Thoracic aorta (tissue), 2 donors: Measurements from ENCODE around the gene NFKB2. TPM values are rescaled to one million over a fixed set of nuclear protein-coding genes. Genes with fewer than 3 reads are reported as not detected.

Source experiments
- ATAC-seq: fragments of 150-250 bp; one replicate; pipeline ENCODE4 v1.8.0; 2017; ENCODE audit warnings: low read depth; ENCODE audit not compliant: insufficient number of reproducible peaks, low FRiP score
- DNase-seq: peaks from one replicate; pipeline ENCODE4 v3.0.0-alpha.2; 2020; ENCODE audit warnings: low spot score
- H3K27ac ChIP-seq, 2 donors: fragments of 200-600 bp; sonication (generic); 1 replicate in 1 of 2; 2 replicates in 1 of 2; pipeline ENCODE4 v1.5.1; 2016; ENCODE audit warnings: mild to moderate bottlenecking in 2 of 2, moderate library complexity in 2 of 2
- H3K27me3 ChIP-seq: fragments of 200-600 bp; sonication (generic); replicated peaks from 2 replicates; pipeline ENCODE4 v1.6.0; 2016; ENCODE audit warnings: mild to moderate bottlenecking; ENCODE audit not compliant: insufficient read depth
- H3K36me3 ChIP-seq: fragments of 200-600 bp; sonication (generic); one replicate; pipeline ENCODE4 v1.5.1; 2016
- H3K4me1 ChIP-seq, 2 donors: fragments of 200-600 bp; sonication (generic); 1 replicate in 1 of 2; 2 replicates in 1 of 2; pipeline versions ENCODE4 v1.5.1 to v1.6.0; 2016; ENCODE audit warnings: low read depth in 2 of 2, mild to moderate bottlenecking in 1 of 2; ENCODE audit not compliant: control insufficient read depth in 1 of 2
- H3K4me3 ChIP-seq: fragments of 200-600 bp; sonication (generic); 2 replicates; pipeline ENCODE4 v1.5.1; 2016; ENCODE audit warnings: mild to moderate bottlenecking
- H3K9me3 ChIP-seq: fragments of 200-600 bp; sonication (generic); 2 replicates; pipeline ENCODE4 v1.5.1; 2016
- CTCF ChIP-seq: fragments of 200-600 bp; sonication (generic); IDR thresholded peaks from one replicate; pipeline ENCODE4 v1.5.1; 2019; ENCODE audit warnings: antibody characterized with exemption
- total RNA-seq, 2 donors: library from RNA; depleted of rRNA; stranded (reverse); fragments of >200 nt; gene quantifications; one replicate each; pipeline versions ENCODE4 v1.1.0 to v1.2.3, GENCODE V29; 2016

NFKB2 gene
- total RNA-seq: 10 to 100 TPM; 26.8 to 40.9 TPM

GRCh38 chr10:102395400-102396316, at the start of gene NFKB2:
Gene NFKB2, plus strand, starts transcription at chr10:102395705. Its CDS starts 255 bp downstream, at chr10:102395960.
- Histone ChIP-seq H3K27me3 (no peaks in the 10 kb centered on the region), H3K9me3 (no peaks in the 10 kb centered on the region), H3K4me3 (peak within 1 kb of the TSS; percentile 87), H3K27ac (peak within 1 kb of the TSS; percentile 92 to 96), H3K36me3 (no peaks in the 10 kb centered on the region), H3K4me1 (peaks cover 15 to 34% of the 10 kb centered on the region in 2 donors)
- no peak for TF ChIP-seq CTCF
- DNase-seq: peak; percentile 40
- ATAC-seq: peak; percentile 62

GRCh38 chr10:102347236-102347828, 48.2 kb upstream of the NFKB2 start:
- DNase-seq: no peak
- ATAC-seq: no peak
- peaks cover 14% of the 10 kb centered on the region for H3K36me3 ChIP-seq
- no peaks in the 10 kb centered on the region for H3K27me3 ChIP-seq
- no peak overlapping the region for H3K4me3 ChIP-seq
- H3K4me1 ChIP-seq: no peaks in the 10 kb centered on the region
- peak; percentile 21 for TF ChIP-seq CTCF
- no peak overlapping the region for H3K27ac ChIP-seq
- H3K9me3 ChIP-seq: no peaks in the 10 kb centered on the region

- H3K9me3 ChIP-seq: no peaks in the 10 kb centered on the region
- H3K4me1 ChIP-seq: no peaks in the 10 kb centered on the region
- no peak overlapping the region for H3K27ac ChIP-seq
- no peak overlapping the region for H3K4me3 ChIP-seq
- DNase-seq (no peak), ATAC-seq (no peak)
- TF ChIP-seq CTCF: peak; percentile 88
- H3K36me3 ChIP-seq: peaks cover 32% of the 10 kb centered on the region
- no peaks in the 10 kb centered on the region for H3K27me3 ChIP-seq
Observed at GRCh38 chr10:102352066-102352715, 43.3 kb upstream of the NFKB2 start.

GRCh38 chr10:102354451-102354850, 41.1 kb upstream of the NFKB2 start:
- no peaks in the 10 kb centered on the region for H3K27me3 ChIP-seq
- DNase-seq (no peak), ATAC-seq (no peak)
- no peaks in the 10 kb centered on the region for H3K9me3 ChIP-seq
- no peak overlapping the region for H3K27ac ChIP-seq
- H3K4me3 ChIP-seq: no peak overlapping the region
- TF ChIP-seq CTCF: no peak
- H3K36me3 ChIP-seq: peaks cover 43% of the 10 kb centered on the region
- H3K4me1 ChIP-seq: no peaks in the 10 kb centered on the region
